GM18505 (cell line): ENCODE data around the gene TMEM205.

Experiments
- ATAC-seq: cut with Tn5 transposase; IDR thresholded peaks from one replicate; pipeline ENCODE4 v1.9.1; 2021; ENCODE audit not compliant: unreplicated experiment
- POLR2A ChIP-seq: IDR thresholded peaks from 4 replicates; pipeline ENCODE4 v1.6.1; 2011; ENCODE audit warnings: borderline replicate concordance; ENCODE audit not compliant: insufficient read depth, insufficient read length; ENCODE audit errors: extremely low read depth

TMEM205 gene

DNA sequence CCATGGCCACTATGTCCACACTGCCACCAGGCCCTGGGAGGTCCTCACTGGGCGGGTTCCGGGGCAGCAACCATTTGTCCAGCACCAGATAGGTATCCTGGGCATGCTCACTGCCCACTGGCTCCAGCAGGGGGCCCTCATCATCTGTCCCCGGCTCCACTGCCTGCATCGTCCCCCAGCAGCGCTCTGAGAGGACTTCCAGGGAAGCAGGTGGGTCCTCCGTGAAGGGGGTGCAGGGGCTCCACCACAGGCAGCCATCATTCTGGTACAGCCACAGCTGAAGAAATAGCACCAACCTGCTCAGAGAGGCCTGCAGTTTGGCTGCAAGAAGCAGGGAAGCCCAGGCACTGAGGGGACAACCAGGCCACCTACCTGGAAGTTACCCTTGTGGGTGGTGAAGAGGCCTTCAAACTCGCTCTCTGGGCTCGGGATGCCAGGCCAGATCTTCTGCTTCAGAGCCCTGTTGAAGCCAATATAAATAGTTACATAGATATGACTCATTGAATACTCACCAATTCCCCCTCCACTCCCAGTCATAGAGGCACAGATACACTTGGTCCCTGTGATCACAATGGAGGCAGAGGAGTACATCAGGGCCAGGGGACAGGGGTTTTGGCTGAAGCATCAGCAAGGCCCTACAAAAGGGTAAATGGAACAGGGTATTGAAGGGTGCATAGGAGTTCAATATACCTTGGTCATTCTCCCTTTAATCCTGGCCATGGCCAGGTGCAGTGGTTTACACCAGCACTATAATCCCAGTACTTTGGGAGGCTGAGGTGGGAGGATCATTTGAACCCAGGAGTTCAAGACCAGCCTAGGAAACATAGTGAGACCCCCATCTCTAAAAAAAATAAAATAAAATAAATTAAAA, 32.5 kb upstream of the TMEM205 start:
- no peak for ATAC-seq

GRCh38 chr19:11377756-11378155, 31.7 kb upstream of the TMEM205 start:
- no peak for ATAC-seq
- no peak for TF ChIP-seq POLR2A

More for the DNA sequence above, 32.5 kb upstream of the TMEM205 start:
- TF ChIP-seq POLR2A = no peak

GRCh38 chr19:11377237-11377636, 31.2 kb upstream of the TMEM205 start:
- ATAC-seq = no peak
- TF ChIP-seq POLR2A = no peak

GRCh38 chr19:11375143-11375948, 29.3 kb upstream of the TMEM205 start:
- no peak for ATAC-seq
- peak; percentile 67 for TF ChIP-seq POLR2A

DNA sequence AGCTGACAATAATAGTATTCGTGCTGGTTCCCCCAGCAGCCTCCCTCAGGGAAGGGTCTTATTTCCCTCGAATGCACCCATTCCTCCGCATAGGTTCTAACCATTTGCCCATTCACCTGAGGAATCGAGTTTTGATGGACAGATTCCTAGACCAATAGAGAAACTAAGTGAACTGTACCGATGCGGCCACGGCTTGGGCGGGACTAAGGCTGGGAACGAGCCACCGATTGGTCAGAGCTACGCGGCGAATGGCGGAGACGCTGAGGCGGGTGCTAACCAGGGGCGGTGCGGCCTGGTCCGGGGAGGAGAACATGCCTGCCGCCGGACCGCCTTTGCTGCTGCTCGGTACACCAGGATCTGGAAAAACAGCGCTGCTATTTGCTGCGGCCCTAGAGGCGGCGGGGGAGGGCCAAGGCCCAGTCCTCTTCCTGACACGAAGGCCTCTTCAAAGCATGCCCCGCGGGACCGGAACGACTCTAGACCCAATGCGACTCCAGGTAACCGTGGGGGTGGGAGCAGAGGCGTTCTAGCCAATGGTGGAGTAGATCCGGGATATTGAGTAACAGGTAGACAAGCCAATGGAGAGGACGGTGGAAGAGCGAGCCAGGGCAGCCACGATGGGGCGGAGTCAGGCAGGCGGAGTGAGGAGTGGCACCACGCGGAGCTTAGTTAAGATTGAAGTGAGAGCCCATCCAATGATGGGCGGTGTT, 28.5 kb upstream of the TMEM205 start, which contains the start of gene SWSAP1:
SWSAP1 (plus strand) TSS at position 234 of the 710 bp plus-strand sequence; CDS start at position 249, 15 bp downstream.
- TF ChIP-seq POLR2A = peak; percentile 88

DNA sequence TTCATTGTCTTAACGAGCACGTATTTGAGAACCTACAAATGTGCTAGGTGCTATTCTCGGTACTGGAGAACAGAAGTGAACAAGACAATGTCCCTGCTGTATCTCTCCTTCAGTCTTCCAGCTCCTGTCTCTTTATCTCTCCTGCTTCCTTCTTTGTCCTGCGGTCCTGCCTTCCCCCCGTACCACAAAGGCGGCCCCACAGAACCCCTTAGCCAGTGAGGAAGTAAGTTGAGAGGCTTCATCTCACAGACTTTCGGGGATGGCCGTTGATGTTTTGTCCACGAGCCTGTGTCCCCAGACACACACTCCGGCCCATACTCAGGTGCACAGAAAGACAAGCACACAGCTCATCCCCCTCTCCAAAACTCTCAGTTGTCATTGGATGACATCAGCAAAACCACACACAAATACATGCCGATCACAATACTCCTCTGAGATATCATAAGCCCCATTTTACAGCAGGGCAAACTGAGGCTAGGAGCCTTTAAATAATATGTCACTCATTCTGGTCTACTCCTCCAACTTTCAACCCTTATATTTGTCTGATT, 27.9 kb upstream of the TMEM205 start:
- no peak for ATAC-seq

More for the DNA sequence above, 28.5 kb upstream of the TMEM205 start, which contains the start of gene SWSAP1:
- peak; percentile 78 for ATAC-seq

DNA sequence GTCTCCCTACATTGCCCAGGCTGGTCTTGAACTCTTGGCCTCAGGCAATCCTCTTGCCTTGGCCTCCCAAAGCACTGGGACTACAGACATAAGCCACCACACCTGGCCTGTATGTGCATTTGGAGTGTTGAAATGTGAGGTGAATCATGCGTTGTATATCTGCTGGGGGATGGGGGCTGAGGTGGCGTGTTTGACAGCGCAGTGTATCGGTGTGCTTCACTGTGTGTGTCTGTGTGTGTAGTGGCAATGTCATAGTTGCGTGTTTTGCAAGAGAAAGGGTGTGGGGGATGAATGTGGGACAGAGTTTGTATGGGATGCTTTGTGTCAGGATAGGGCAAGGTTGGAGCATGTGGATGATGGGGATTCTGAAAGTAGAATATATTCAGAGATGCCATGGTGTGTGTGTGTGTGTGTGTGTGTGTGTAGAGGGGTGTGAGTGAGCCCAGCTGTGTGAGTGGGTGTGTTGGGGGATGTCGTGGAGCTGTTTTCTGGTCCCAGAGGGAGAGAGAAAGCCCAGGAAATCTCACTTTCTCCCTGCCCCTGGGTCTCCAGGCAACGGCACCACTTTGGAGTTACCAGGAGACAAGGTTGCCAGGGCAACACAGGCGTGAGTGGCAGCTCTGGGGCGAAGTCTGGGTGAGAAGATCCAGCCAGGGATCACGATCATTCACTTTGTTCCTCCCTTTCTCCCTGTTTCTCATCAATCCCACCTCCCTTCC, 27.3 kb upstream of the TMEM205 start:
- no peak for ATAC-seq
- no peak for TF ChIP-seq POLR2A

More for the DNA sequence above, 27.9 kb upstream of the TMEM205 start:
- no peak for TF ChIP-seq POLR2A

GRCh38 chr19:11370744-11371143, 24.7 kb upstream of the TMEM205 start:
- no peak for ATAC-seq
- TF ChIP-seq POLR2A = no peak

DNA sequence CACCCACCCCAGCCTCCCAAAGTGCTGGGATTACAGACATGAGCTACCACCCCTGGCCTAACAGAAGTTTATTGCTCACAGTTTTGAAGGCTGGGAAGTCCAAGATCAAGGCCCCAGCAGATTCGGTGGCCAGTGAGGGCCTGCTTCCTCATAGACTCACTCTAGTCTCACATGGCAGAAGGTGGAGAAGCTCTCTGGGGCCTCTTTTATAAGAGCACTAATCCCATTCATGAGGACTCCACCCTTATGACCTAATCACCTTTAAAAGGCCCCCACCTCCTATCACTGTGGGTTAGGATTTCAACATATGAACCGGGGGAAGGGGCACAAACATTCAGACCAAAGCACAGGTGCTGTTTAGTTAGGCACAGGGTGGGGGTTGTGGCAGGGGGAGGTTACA, 21.5 kb upstream of the TMEM205 start:
- ATAC-seq = no peak
- TF ChIP-seq POLR2A = no peak

DNA sequence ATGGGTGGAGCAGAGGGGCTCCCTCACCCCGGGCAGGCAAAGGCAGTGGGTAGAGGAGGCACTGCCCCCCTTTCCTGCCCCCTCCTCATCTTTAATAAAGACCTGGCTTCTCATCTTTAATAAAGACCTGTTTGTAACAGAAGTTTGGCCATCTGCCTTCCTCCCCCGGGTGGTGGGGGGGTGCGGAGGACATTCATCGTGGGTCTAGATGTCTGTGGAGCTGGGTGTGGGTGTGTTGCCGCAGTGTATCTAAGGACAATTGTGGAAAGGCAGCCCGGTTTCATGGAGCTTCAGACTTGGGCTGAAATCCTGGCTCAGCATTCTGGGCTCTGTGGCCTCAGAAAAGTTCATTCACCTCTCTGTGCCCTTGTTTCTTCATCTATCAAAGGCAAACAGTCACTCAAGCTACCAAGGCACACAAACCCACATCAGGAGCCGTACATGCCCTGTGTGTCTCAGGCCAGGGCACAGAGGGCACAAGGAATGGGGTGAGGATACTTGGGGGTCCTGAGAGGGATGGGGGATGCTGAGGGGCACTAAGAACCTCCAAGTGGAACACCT, 19.6 kb upstream of the TMEM205 start:
- no peak for TF ChIP-seq POLR2A
- ATAC-seq = no peak

DNA sequence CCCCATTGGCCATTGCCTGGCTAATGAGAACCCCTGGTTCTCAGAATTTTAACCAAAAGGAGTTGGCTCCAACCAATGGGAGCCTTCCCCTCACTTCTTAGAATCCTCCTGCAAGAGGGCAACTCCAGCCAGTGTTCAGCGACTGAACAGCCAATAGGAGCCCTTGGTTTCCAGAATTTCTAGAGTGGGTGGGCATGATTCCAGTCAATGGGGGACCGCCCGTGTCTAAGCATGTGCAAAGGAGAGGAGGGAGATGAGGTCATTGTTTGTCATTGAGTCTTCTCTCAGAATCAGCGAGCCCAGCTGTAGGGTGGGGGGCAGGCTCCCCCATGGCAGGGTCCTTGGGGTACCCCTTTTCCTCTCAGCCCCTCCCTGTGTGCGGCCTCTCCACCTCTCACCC, 18.9 kb upstream of the TMEM205 start:
- TF ChIP-seq POLR2A = no peak
- ATAC-seq = no peak
